ENCODE data around the gene ZNF350. TPM values are rescaled to one million over a fixed set of nuclear protein-coding genes. Genes with fewer than 3 reads are reported as not detected.

Gene ZNF350
- total RNA-seq, 1 experiment from 2014 or later, result 2.3 TPM

GRCh38 chr19:52034051-52034728 is 47.5 kb upstream of the ZNF350 start:
- no peaks in the 10 kb centered on the region for H3K4me1 ChIP-seq (ENCODE audit: control insufficient read depth in 1 of 2, insufficient read depth in 2 of 2, low read length in 2 of 2)
- no peak for TF ChIP-seq SRF (IDR thresholded peaks at IDR 0.05; ENCODE audit: low read depth)
- ATAC-seq (no peak), DNase-seq (ENCODE audit: low read depth, low spot score) (no peak)
- no peaks in the 10 kb centered on the region for H3K9me2 ChIP-seq (ENCODE audit: insufficient read depth)
- H3K4me3 ChIP-seq (replicated peaks in 1 of 2; ENCODE audit: low read depth in 1 of 2, low read length in 2 of 2), result no peak overlapping the region
- ChIA-PET CTCF (no interaction called here), POLR2A (no interaction called here), RAD21 (ENCODE audit: low non-redundant PET in 1 of 2, low total read pairs in 2 of 2, uncharacterized antibody in 2 of 2, unreplicated experiment in 2 of 2) (no interaction called here)
- H3K4me2 ChIP-seq (ENCODE audit: low read length), result no peak overlapping the region
- H3K36me3 ChIP-seq (ENCODE audit: control insufficient read depth in 1 of 2, insufficient read depth in 2 of 2, low read length in 2 of 2), result no peaks in the 10 kb centered on the region
- no peaks in the 10 kb centered on the region for H3K27me3 ChIP-seq (ENCODE audit: insufficient read depth, low read length)
- H3K9me3 ChIP-seq (ENCODE audit: control insufficient read depth in 1 of 2, insufficient read depth in 1 of 2, low read depth in 1 of 2, low read length in 2 of 2), result peaks cover 29 to 40% of the 10 kb centered on the region in 2 experiments; a peak in 2 of 4 replicates
- BruUV-seq (replicated peaks), result no TSS peak
- no peaks in the 10 kb centered on the region for H4K20me1 ChIP-seq (ENCODE audit: insufficient read depth)
- no peak overlapping the region for H3K9ac ChIP-seq (ENCODE audit: low read length)
- no peak overlapping the region for H2AFZ ChIP-seq (ENCODE audit: low read depth, low read length, poor library complexity, severe bottlenecking)
- H3K27ac ChIP-seq (ENCODE audit: low read depth, low read length), result no peak overlapping the region
- intact Hi-C loops (cut with micrococcal nuclease), result no loop called here
- H3K79me2 ChIP-seq (ENCODE audit: insufficient read depth, low read length), result no peaks in the 10 kb centered on the region

GRCh38 chr19:52028780-52029123 is 42.1 kb upstream of the ZNF350 start:
- H4K20me1 ChIP-seq (ENCODE audit: insufficient read depth), result no peaks in the 10 kb centered on the region
- ATAC-seq (peak; percentile 40), DNase-seq (ENCODE audit: low read depth, low spot score) (no peak)
- BruUV-seq (replicated peaks), result TSS peak; percentile 83
- H3K79me2 ChIP-seq (ENCODE audit: insufficient read depth, low read length), result no peaks in the 10 kb centered on the region
- ChIA-PET CTCF (no interaction called here), POLR2A (interaction anchor here (0.6 kb wide), 1 partner anchor 161 kb away, joined by 8 read pairs; the partner anchor contains the start of gene PPP2R1A), RAD21 (ENCODE audit: low non-redundant PET in 1 of 2, low total read pairs in 2 of 2, uncharacterized antibody in 2 of 2, unreplicated experiment in 2 of 2) (interaction anchor here in 1 of 2 experiments (1.0 kb wide), 1 partner anchor 161 kb away, joined by 3 read pairs; the partner anchor contains the start of gene PPP2R1A)
- peak overlapping the region; percentile 57 to 63 for H3K4me3 ChIP-seq (replicated peaks in 1 of 2; ENCODE audit: low read depth in 1 of 2, low read length in 2 of 2)
- H3K9me3 ChIP-seq (ENCODE audit: control insufficient read depth in 1 of 2, insufficient read depth in 1 of 2, low read depth in 1 of 2, low read length in 2 of 2), result peaks cover 13 to 18% of the 10 kb centered on the region in 2 experiments; a peak in 2 of 4 replicates
- peak overlapping the region; percentile 62; the same call in 1 of the 2 replicates for H3K27ac ChIP-seq (ENCODE audit: low read depth, low read length)
- no peaks in the 10 kb centered on the region for H3K9me2 ChIP-seq (ENCODE audit: insufficient read depth)
- no peaks in the 10 kb centered on the region for H3K27me3 ChIP-seq (ENCODE audit: insufficient read depth, low read length)
- no peaks in the 10 kb centered on the region for H3K4me1 ChIP-seq (ENCODE audit: control insufficient read depth in 1 of 2, insufficient read depth in 2 of 2, low read length in 2 of 2)
- H3K36me3 ChIP-seq (ENCODE audit: control insufficient read depth in 1 of 2, insufficient read depth in 2 of 2, low read length in 2 of 2), result peaks cover 0 to 5% of the 10 kb centered on the region in 2 experiments; a peak in 1 of 4 replicates
- no peak overlapping the region for H2AFZ ChIP-seq (ENCODE audit: low read depth, low read length, poor library complexity, severe bottlenecking)
- peak overlapping the region; percentile 65 for H3K9ac ChIP-seq (ENCODE audit: low read length)
- peak overlapping the region; percentile 73 for H3K4me2 ChIP-seq (ENCODE audit: low read length)
- TF ChIP-seq EZH2 (IDR thresholded peaks at IDR 0.05) (no peak), SIN3A (IDR thresholded peaks at IDR 0.05; ENCODE audit: low read depth) (no peak), TCF7L2 (IDR thresholded peaks at IDR 0.05; ENCODE audit: borderline replicate concordance, extremely low read depth, insufficient read depth, insufficient read length) (no peak), SRF (IDR thresholded peaks at IDR 0.05; ENCODE audit: low read depth) (no peak), RAD21 (IDR thresholded peaks at IDR 0.05; ENCODE audit: low read depth) (no peak), JUND (IDR thresholded peaks at IDR 0.05) (no peak), CTCF (IDR thresholded peaks at IDR 0.05 in 2 of 3, conservative IDR thresholded peaks at IDR 0.05 in 1 of 3; ENCODE audit: borderline replicate concordance in 1 of 3, insufficient read depth in 1 of 3, low read depth in 2 of 3, low read length in 2 of 3) (no peak), CEBPB (IDR thresholded peaks at IDR 0.05; ENCODE audit: low read depth) (no peak), MAX (IDR thresholded peaks at IDR 0.05) (no peak), EGR1 (IDR thresholded peaks at IDR 0.05; ENCODE audit: low read depth) (no peak), CBX3 (IDR thresholded peaks at IDR 0.05; ENCODE audit: low read depth) (no peak), ELF1 (IDR thresholded peaks at IDR 0.05; ENCODE audit: borderline replicate concordance, low read depth) (no peak), EZH2phosphoT487 (IDR thresholded peaks at IDR 0.05; ENCODE audit: borderline replicate concordance) (no peak), FOSL1 (IDR thresholded peaks at IDR 0.05; ENCODE audit: low read depth) (no peak), ZBTB33 (IDR thresholded peaks at IDR 0.05; ENCODE audit: extremely low read depth, insufficient replicate concordance, low read length) (no peak), ATF3 (IDR thresholded peaks at IDR 0.05) (no peak)
- intact Hi-C loops (cut with micrococcal nuclease), result loop anchor here (1.0 kb wide), 1 partner anchor 42 kb away; the partner anchor contains the start of gene ZNF350

All from HCT116 (cell line).